H1 (cell line): ENCODE data around the gene ARHGAP10. TPM values are rescaled to one million over a fixed set of nuclear protein-coding genes. Genes with fewer than 3 reads are reported as not detected.
A peak's percentile ranks its signal among the peaks of the same experiment; 100 is the strongest.

Experiments used
- CTCF ChIA-PET: fragments of 300-600 bp; sonication (Branson Sonifier 250); formaldehyde crosslinking; loops from one replicate; lab custom pipeline; 2021; ENCODE audit not compliant: partially characterized antibody; lab: Charles Lee
- POLR2A ChIA-PET: fragments of 300-600 bp; sonication (Branson Sonifier 250); formaldehyde crosslinking; loops from one replicate; lab custom pipeline; 2021; ENCODE audit warnings: inconsistent platforms; ENCODE audit not compliant: partially characterized antibody; lab: Charles Lee
- DNase-seq, 2 experiments: peaks; one replicate each; pipeline versions ENCODE4 v3.0.0 to v3.0.0-alpha.2; 2010 to 2022; ENCODE audit warnings: low spot score in 2 of 2, low read depth in 1 of 2, mixed read lengths in 1 of 2
- FAIRE-seq: peaks from 2 replicates; lab custom pipeline; 2011; peaks lifted over from hg19 to GRCh38; lab: Jason Lieb, UNC
- H2AFZ ChIP-seq: 2 replicates; pipeline ENCODE4 v1.8.1; 2012; ENCODE audit warnings: low read length, inconsistent platforms
- H2AK5ac ChIP-seq: 2 replicates; pipeline ENCODE4 v1.6.1; 2013; ENCODE audit warnings: low read depth, low read length
- H2BK120ac ChIP-seq: replicated peaks from 2 replicates; pipeline ENCODE3; 2013; ENCODE audit warnings: low read depth, low read length, inconsistent platforms
- H2BK12ac ChIP-seq: 2 replicates; pipeline ENCODE4 v1.6.1; 2013; ENCODE audit warnings: low read depth, low read length
- H2BK15ac ChIP-seq: 2 replicates; pipeline ENCODE4 v1.6.1; 2013; ENCODE audit warnings: low read length
- H2BK20ac ChIP-seq: 2 replicates; pipeline ENCODE4 v1.6.1; 2013; ENCODE audit warnings: low read length
- H2BK5ac ChIP-seq: 2 replicates; pipeline ENCODE4 v1.6.1; 2013; ENCODE audit warnings: low read depth, low read length
- H3K14ac ChIP-seq: 2 replicates; pipeline ENCODE4 v1.6.1; 2013; ENCODE audit warnings: inconsistent platforms; ENCODE audit not compliant: insufficient read length
- H3K18ac ChIP-seq: 2 replicates; pipeline ENCODE4 v1.6.1; 2013; ENCODE audit warnings: low read length; ENCODE audit errors: extremely low read depth
- H3K23ac ChIP-seq: 2 replicates; pipeline ENCODE4 v1.6.1; 2013; ENCODE audit warnings: inconsistent platforms; ENCODE audit not compliant: insufficient read length
- H3K23me2 ChIP-seq: 2 replicates; pipeline ENCODE4 v1.6.1; 2013; ENCODE audit warnings: low read depth, low read length
- H3K27ac ChIP-seq: 2 replicates; pipeline ENCODE4 v1.6.1; 2011; ENCODE audit warnings: low read depth, low read length, inconsistent platforms
- H3K27me3 ChIP-seq, 4 experiments: replicated peaks in 1 of 4; 1 replicate in 1 of 4; 2 replicates in 3 of 4; pipeline versions ENCODE4 v1.6.1 to v1.8.1; 2011 to 2013; ENCODE audit warnings: low read length in 3 of 4, mild to moderate bottlenecking in 3 of 4, inconsistent platforms in 2 of 4, mixed read lengths in 2 of 4, moderate library complexity in 1 of 4; ENCODE audit not compliant: control insufficient read depth in 3 of 4, insufficient read depth in 3 of 4; ENCODE audit errors: extremely low read depth in 1 of 4
- H3K36me3 ChIP-seq, 4 experiments: 2 replicates each; pipeline versions ENCODE4 v1.6.1 to v1.8.1; 2011 to 2013; ENCODE audit warnings: mild to moderate bottlenecking in 4 of 4, low read length in 3 of 4, moderate library complexity in 2 of 4, control low read depth in 1 of 4, inconsistent platforms in 1 of 4; ENCODE audit not compliant: insufficient read depth in 4 of 4, control insufficient read depth in 2 of 4
- H3K4ac ChIP-seq: replicated peaks from 2 replicates; pipeline ENCODE3; 2013; ENCODE audit warnings: low read length, low read depth, mixed read lengths, inconsistent platforms; ENCODE audit not compliant: insufficient read length
- H3K4me1 ChIP-seq, 4 experiments: replicated peaks in 1 of 4; 1 replicate in 1 of 4; 2 replicates in 3 of 4; pipeline versions ENCODE4 v1.6.1 to v1.8.1; 2011 to 2013; ENCODE audit warnings: low read length in 3 of 4, inconsistent platforms in 2 of 4, mixed read lengths in 1 of 4; ENCODE audit not compliant: insufficient read depth in 4 of 4, control insufficient read depth in 3 of 4
- H3K4me2 ChIP-seq, 2 experiments: 2 replicates each; pipeline versions ENCODE4 v1.6.1 to v1.8.1; 2011 to 2013; ENCODE audit warnings: low read depth in 2 of 2, low read length in 2 of 2, control low read depth in 1 of 2, inconsistent platforms in 1 of 2, mild to moderate bottlenecking in 1 of 2; ENCODE audit not compliant: insufficient read depth in 1 of 2
- H3K4me3 ChIP-seq, 4 experiments: fragments of 200-600, 300-600 bp in 1 of 4; sonication (generic), shearing (Covaris generic), sonication (Bioruptor Twin) in 1 of 4; 2 replicates each; pipeline versions ENCODE4 v1.5.1 to v1.8.1; 2011 to 2016; ENCODE audit warnings: low read length in 4 of 4, low read depth in 3 of 4, control low read depth in 2 of 4, inconsistent platforms in 2 of 4, mild to moderate bottlenecking in 2 of 4, mixed read lengths in 1 of 4, moderate library complexity in 1 of 4; ENCODE audit not compliant: insufficient read depth in 2 of 4; ENCODE audit errors: extremely low read depth in 1 of 4
- H3K56ac ChIP-seq: replicated peaks from 2 replicates; pipeline ENCODE3; 2013; ENCODE audit warnings: low read depth, mild to moderate bottlenecking, mixed read lengths, low read length, inconsistent platforms; ENCODE audit not compliant: insufficient read length
- H3K79me1 ChIP-seq: 2 replicates; pipeline ENCODE4 v1.6.1; 2013; ENCODE audit warnings: low read depth, low read length, control low read depth
- H3K79me2 ChIP-seq, 2 experiments: 2 replicates each; pipeline versions ENCODE4 v1.6.1 to v1.8.1; 2012 to 2013; ENCODE audit warnings: low read length in 2 of 2, mild to moderate bottlenecking in 2 of 2, inconsistent platforms in 1 of 2; ENCODE audit not compliant: insufficient read depth in 2 of 2, control insufficient read depth in 1 of 2
- H3K9ac ChIP-seq, 4 experiments: replicated peaks in 1 of 4; 1 replicate in 1 of 4; 2 replicates in 3 of 4; pipeline versions ENCODE4 v1.6.1 to v1.8.1; 2011 to 2013; ENCODE audit warnings: low read depth in 3 of 4, low read length in 3 of 4, control low read depth in 2 of 4, mild to moderate bottlenecking in 2 of 4, moderate library complexity in 2 of 4, inconsistent platforms in 1 of 4; ENCODE audit errors: extremely low read depth in 1 of 4
- H3K9me3 ChIP-seq, 2 experiments: 2 replicates each; pipeline versions ENCODE4 v1.6.1 to v1.8.1; 2012 to 2013; ENCODE audit warnings: mild to moderate bottlenecking in 2 of 2, moderate library complexity in 2 of 2, control low read depth in 1 of 2, inconsistent platforms in 1 of 2, low read depth in 1 of 2, low read length in 1 of 2, mixed read lengths in 1 of 2; ENCODE audit not compliant: insufficient read depth in 2 of 2
- H4K20me1 ChIP-seq, 2 experiments: replicated peaks in 1 of 2; 2 replicates each; pipeline versions ENCODE3 to v1.8.1; 2011 to 2013; ENCODE audit warnings: inconsistent platforms in 2 of 2, low read length in 2 of 2, mild to moderate bottlenecking in 1 of 2; ENCODE audit not compliant: insufficient read depth in 2 of 2, control insufficient read depth in 1 of 2
- H4K5ac ChIP-seq: 2 replicates; pipeline ENCODE4 v1.6.1; 2013; ENCODE audit warnings: low read length, low read depth, mixed read lengths, inconsistent platforms; ENCODE audit not compliant: insufficient read length
- H4K8ac ChIP-seq: 2 replicates; pipeline ENCODE4 v1.8.0; 2013; ENCODE audit warnings: mild to moderate bottlenecking, moderate library complexity, low read length, inconsistent platforms; ENCODE audit not compliant: insufficient read depth; ENCODE audit errors: extremely low read depth
- H4K91ac ChIP-seq: replicated peaks from 2 replicates; pipeline ENCODE3; 2013; ENCODE audit warnings: low read length, mixed read lengths, inconsistent platforms; ENCODE audit not compliant: insufficient read length
- BRCA1 ChIP-seq: IDR thresholded peaks from 2 replicates; pipeline ENCODE4 v1.6.1; 2012; ENCODE audit warnings: low read depth, low read length, improper control_type of control experiment
- CEBPB ChIP-seq: IDR thresholded peaks from 2 replicates; pipeline ENCODE4 v1.6.1; 2012; ENCODE audit warnings: low read depth, low read length
- GABPA ChIP-seq: IDR thresholded peaks from 2 replicates; pipeline ENCODE4 v1.6.1; 2011; ENCODE audit warnings: mild to moderate bottlenecking, low read length, moderate library complexity, borderline replicate concordance; ENCODE audit not compliant: insufficient read depth
- JUN ChIP-seq: IDR thresholded peaks from 2 replicates; pipeline ENCODE4 v1.6.1; 2011; ENCODE audit warnings: low read depth, mild to moderate bottlenecking, improper control_type of control experiment, low read length
- KDM5A ChIP-seq: fragments of 200-600 bp; IDR thresholded peaks from 2 replicates; pipeline ENCODE4 v1.7.1; 2012; ENCODE audit warnings: mild to moderate bottlenecking, low read length, inconsistent platforms, mixed read lengths
- POLR2AphosphoS5 ChIP-seq: IDR thresholded peaks from 2 replicates; pipeline ENCODE4 v1.6.1; 2011; ENCODE audit warnings: low read depth, low read length
- POU5F1 ChIP-seq: IDR thresholded peaks from 2 replicates; pipeline ENCODE4 v1.6.1; 2011; ENCODE audit warnings: low read depth, mild to moderate bottlenecking, low read length, moderate library complexity
- TAF1 ChIP-seq: IDR thresholded peaks from 2 replicates; pipeline ENCODE4 v1.6.1; 2011; ENCODE audit warnings: mild to moderate bottlenecking, low read depth, low read length
- WGBS, 2 experiments: shearing (Covaris generic) in 1 of 2; methylation state at CpG; one replicate each; pipeline versions ENCODE4 v1.1.6 to v1.1.7; 2013 to 2015; ENCODE audit warnings: low lambda C conversion rate in 2 of 2, mixed read lengths in 2 of 2, inconsistent platforms in 1 of 2, low coverage in 1 of 2, missing lambda C conversion rate in 1 of 2; ENCODE audit not compliant: insufficient replicate concordance in 2 of 2, insufficient coverage in 1 of 2, insufficient read length in 1 of 2; ENCODE audit errors: extremely low coverage in 1 of 2, missing lambda C conversion rate in 1 of 2; 5-methylcytosine and 5-hydroxymethylcytosine counted together
- polyA plus RNA-seq, 7 experiments: library from polyadenylated mRNA; depleted of rRNA in 3 of 7; stranded (reverse) in 5 of 7; unstranded in 2 of 7; fragments of >200 nt in 5 of 7; fragments of 200-250 nt in 2 of 7; gene quantifications; 1 replicate in 5 of 7; 2 replicates in 1 of 7; 4 replicates in 1 of 7; pipeline versions ENCODE4 v1.2.1 to v1.2.3, GENCODE V29; 2011 to 2013; ENCODE audit warnings: missing spikeins in 2 of 7, mixed read lengths in 2 of 7
- total RNA-seq: library from RNA; stranded (reverse); fragmentation: NEBNext Ultra II Directional; extraction: Animal tissue kit (Norgen Biotek cat#: 25700); gene quantifications from 2 replicates; pipeline ENCODE4 v1.2.1, GENCODE V29; 2021

Gene ARHGAP10
- total and polyA plus RNA-seq, 2 of the 8 experiments (the other 6 are each of a cell fraction or from before 2014, with no cell fraction given): 3.7 to 6.1 TPM

DNA sequence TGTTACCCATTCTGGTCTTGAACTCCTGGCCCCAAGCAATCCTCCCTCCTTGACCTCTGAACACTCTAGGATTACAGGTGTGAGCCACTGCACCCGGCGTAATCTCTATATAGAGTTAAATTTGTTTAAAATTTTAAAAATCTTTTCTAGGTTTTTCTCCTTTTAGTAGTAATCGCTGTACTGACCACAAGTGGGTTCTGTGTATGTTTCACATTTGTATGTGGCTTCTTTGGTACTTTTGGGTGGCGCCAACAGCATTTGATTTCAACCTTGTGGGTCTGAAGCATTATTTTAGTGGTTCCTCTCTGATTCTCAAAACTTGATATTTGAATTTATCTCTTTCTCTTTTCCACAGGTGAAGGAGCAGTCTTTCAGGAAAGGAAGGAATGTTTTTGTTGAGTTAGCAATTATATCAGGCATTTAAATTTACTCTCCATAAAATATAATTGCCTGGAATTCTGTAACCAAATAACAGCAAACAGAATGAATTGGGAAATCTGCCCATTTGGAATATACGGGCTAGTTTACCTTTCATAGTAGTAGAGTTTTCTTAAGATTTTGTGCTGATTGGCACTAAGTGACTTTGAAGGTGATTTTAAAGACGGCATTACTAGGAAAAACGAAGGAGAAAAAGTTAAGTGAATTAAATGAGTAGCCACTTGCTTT is 29.5 kb downstream of the ARHGAP10 start:
- ChIA-PET CTCF (interaction anchor here (1.5 kb wide), 1 partner anchor 105 kb away, joined by 3 read pairs; no protein-coding TSS in a partner anchor), POLR2A (no interaction called here)
- H3K27ac ChIP-seq: no peak overlapping the region
- no peak overlapping the region for H3K23ac ChIP-seq
- no peak overlapping the region for H2BK20ac ChIP-seq
- no peak overlapping the region for H3K9ac ChIP-seq
- H2AFZ ChIP-seq: no peak overlapping the region
- no peaks in the 10 kb centered on the region for H3K79me2 ChIP-seq
- no peak overlapping the region for H2BK5ac ChIP-seq
- WGBS, 2 experiments: 92% methylated on average over 7 of the region's 7 CpGs; no CpG with 5 or more reads in 1 of the 2 experiments
- no peak overlapping the region for H2BK15ac ChIP-seq
- H4K91ac ChIP-seq: no peak overlapping the region
- no peak overlapping the region for H2AK5ac ChIP-seq
- H4K5ac ChIP-seq: no peak overlapping the region
- H3K4me3 ChIP-seq: no peak overlapping the region
- no peak overlapping the region for H3K18ac ChIP-seq
- H2BK120ac ChIP-seq: no peak overlapping the region
- H3K27me3 ChIP-seq: no peaks in the 10 kb centered on the region
- H3K79me1 ChIP-seq: no peaks in the 10 kb centered on the region
- no peaks in the 10 kb centered on the region for H4K20me1 ChIP-seq
- H3K4ac ChIP-seq: no peak overlapping the region
- no peaks in the 10 kb centered on the region for H3K36me3 ChIP-seq
- no peak overlapping the region for H4K8ac ChIP-seq
- no peaks in the 10 kb centered on the region for H3K23me2 ChIP-seq
- TF ChIP-seq GABPA (no peak), JUN (no peak), POU5F1 (no peak), CEBPB (no peak), TAF1 (no peak), BRCA1 (no peak), POLR2AphosphoS5 (no peak), KDM5A (no peak)
- H3K9me3 ChIP-seq: no peaks in the 10 kb centered on the region
- no peak overlapping the region for H2BK12ac ChIP-seq
- peak overlapping the region; percentile 46 for H3K56ac ChIP-seq
- H3K4me1 ChIP-seq: no peaks in the 10 kb centered on the region
- FAIRE-seq (no peak), DNase-seq (no peak)
- no peak overlapping the region for H3K4me2 ChIP-seq
- H3K14ac ChIP-seq: no peak overlapping the region
